ENCODE data around the gene APOL5.

GRCh38 chr22:35708917-35709316 is 8.8 kb upstream of the APOL5 start:
- no peak for TF ChIP-seq YY1 (IDR thresholded peaks at IDR 0.05; ENCODE audit: insufficient read depth, insufficient read length)
- no peak for TF ChIP-seq SUZ12 (IDR thresholded peaks at IDR 0.05; ENCODE audit: extremely low read depth, insufficient read depth, insufficient read length)

All from NT2/D1 (cell line).